Caco-2 (cell line): ENCODE results near the gene SERPINB6. TPM values are rescaled to one million over a fixed set of nuclear protein-coding genes. Genes with fewer than 3 reads are reported as not detected.

Source experiments
- BruUV-seq: library from RNA; stranded (reverse); fragments of 400-500 nt; replicated peaks from 2 replicates; lab custom pipeline; 2021; lab: Mats Ljungman, UMichigan
- CTCF ChIA-PET: fragments of 300-600 bp; sonication (Branson Sonifier 250); formaldehyde crosslinking; loops from one replicate; lab custom pipeline; 2022; ENCODE audit warnings: antibody characterized with exemption; lab: Charles Lee
- POLR2A ChIA-PET: fragments of 300-600 bp; sonication (Branson Sonifier 250); formaldehyde crosslinking; loops from one replicate; lab custom pipeline; 2022; ENCODE audit warnings: antibody characterized with exemption; lab: Charles Lee
- DNase-seq, 2 experiments: peaks; one replicate each; pipeline versions ENCODE4 v3.0.0 to v3.0.0-alpha.2; 2020 to 2022
- H3K27me3 ChIP-seq: replicated peaks from 2 replicates; pipeline ENCODE4 v1.6.0; 2011; ENCODE audit warnings: low read length; ENCODE audit not compliant: control insufficient read depth, insufficient read depth
- H3K36me3 ChIP-seq: 2 replicates; pipeline ENCODE4 v1.5.1; 2011; ENCODE audit warnings: low read length; ENCODE audit not compliant: control insufficient read depth, insufficient read depth
- H3K4me1 ChIP-seq: fragments of 250-450 bp; sonication (Bioruptor Pico); 2 replicates; pipeline ENCODE4 v1.5.1; 2020; ENCODE audit warnings: mild to moderate bottlenecking
- H3K4me3 ChIP-seq: 2 replicates; pipeline ENCODE4 v1.5.1; 2011; ENCODE audit warnings: low read depth, mild to moderate bottlenecking, control low read depth, low read length
- H3K9me3 ChIP-seq: fragments of 250-450 bp; sonication (Bioruptor Pico); 2 replicates; pipeline ENCODE4 v1.5.1; 2020; ENCODE audit warnings: mild to moderate bottlenecking, moderate library complexity
- H3K27ac Mint-ChIP-seq: one replicate; pipeline ENCODE4 v1.8.0; 2022; ENCODE audit warnings: mixed read lengths; ENCODE audit not compliant: unreplicated experiment
- H3K27me3 Mint-ChIP-seq: one replicate; pipeline ENCODE4 v1.8.0; 2022; ENCODE audit warnings: mixed read lengths; ENCODE audit not compliant: insufficient read depth, unreplicated experiment
- H3K36me3 Mint-ChIP-seq: one replicate; pipeline ENCODE4 v1.8.0; 2022; ENCODE audit warnings: mild to moderate bottlenecking, mixed read lengths; ENCODE audit not compliant: insufficient read depth, unreplicated experiment
- H3K4me1 Mint-ChIP-seq: one replicate; pipeline ENCODE4 v1.8.0; 2022; ENCODE audit warnings: low read depth, mixed read lengths; ENCODE audit not compliant: unreplicated experiment
- H3K4me3 Mint-ChIP-seq: one replicate; pipeline ENCODE4 v1.8.0; 2022; ENCODE audit warnings: mild to moderate bottlenecking, moderate library complexity, mixed read lengths; ENCODE audit not compliant: unreplicated experiment
- H3K9me3 Mint-ChIP-seq: one replicate; pipeline ENCODE4 v1.8.0; 2022; ENCODE audit warnings: mixed read lengths; ENCODE audit not compliant: unreplicated experiment
- CTCF ChIP-seq, 2 experiments: fragments of 200-600 bp in 1 of 2; IDR thresholded peaks; 1 replicate in 1 of 2; 2 replicates in 1 of 2; pipeline versions ENCODE4 v1.5.1 to v1.8.0; 2011 to 2022; ENCODE audit warnings: antibody characterized with exemption in 1 of 2, control low read depth in 1 of 2, inconsistent platforms in 1 of 2, low read depth in 1 of 2, low read length in 1 of 2, mild to moderate bottlenecking in 1 of 2, moderate library complexity in 1 of 2; ENCODE audit not compliant: insufficient read depth in 1 of 2, severe bottlenecking in 1 of 2, unreplicated experiment in 1 of 2
- intact Hi-C: fragments of 100-400 bp; cut with micrococcal nuclease; formaldehyde crosslinking; loops from one replicate; pipeline ENCODE4 v1.10.0; 2022; ENCODE audit not compliant: unreplicated experiment
- total RNA-seq: library from RNA; stranded (reverse); gene quantifications from 2 replicates; pipeline ENCODE4 v1.2.3, GENCODE V29; 2022

SERPINB6 gene
- total RNA-seq, 1 experiment from 2014 or later, result 60.0 TPM

- TF ChIP-seq CTCF (IDR thresholded peaks at IDR 0.05; ENCODE audit: insufficient read depth in 1 of 2, low read depth in 1 of 2, low read length in 1 of 2, severe bottlenecking in 1 of 2, unreplicated experiment in 1 of 2), result no peak
- no peak for DNase-seq
- ChIA-PET CTCF (no interaction called here), POLR2A (no interaction called here)
- no peak overlapping the region for H3K4me3 Mint-ChIP-seq
- no peak overlapping the region for H3K4me3 ChIP-seq
- H3K36me3 ChIP-seq, result no peaks in the 10 kb centered on the region; the same call in 1 of the 2 replicates
- BruUV-seq, result no TSS peak
- H3K27me3 ChIP-seq, result no peaks in the 10 kb centered on the region
- intact Hi-C loops, result no loop called here
- peaks cover 17% of the 10 kb centered on the region for H3K9me3 Mint-ChIP-seq
- H3K4me1 ChIP-seq, result peaks cover 5% of the 10 kb centered on the region
- peaks cover 3% of the 10 kb centered on the region for H3K4me1 Mint-ChIP-seq
- H3K9me3 ChIP-seq, result peaks cover 10% of the 10 kb centered on the region; the same call in 1 of the 2 replicates
- H3K27me3 Mint-ChIP-seq, result no peaks in the 10 kb centered on the region
- H3K36me3 Mint-ChIP-seq, result peaks cover 37% of the 10 kb centered on the region
- H3K27ac Mint-ChIP-seq, result no peak overlapping the region
Measured at GRCh38 chr6:3015144-3015543, 43.8 kb upstream of the SERPINB6 start.

GRCh38 chr6:3014675-3015066, 43.3 kb upstream of the SERPINB6 start:
- peaks cover 8% of the 10 kb centered on the region for H3K4me1 Mint-ChIP-seq
- POLR2A ChIA-PET, result no interaction called here
- no peak overlapping the region for H3K27ac Mint-ChIP-seq
- H3K36me3 ChIP-seq, result no peaks in the 10 kb centered on the region; the same call in 1 of the 2 replicates
- intact Hi-C loops, result no loop called here
- no peak for TF ChIP-seq CTCF (IDR thresholded peaks at IDR 0.05; ENCODE audit: insufficient read depth in 1 of 2, low read depth in 1 of 2, low read length in 1 of 2, severe bottlenecking in 1 of 2, unreplicated experiment in 1 of 2)
- peaks cover 17% of the 10 kb centered on the region for H3K9me3 Mint-ChIP-seq
- H3K4me3 Mint-ChIP-seq, result no peak overlapping the region
- no peak for DNase-seq
- peaks cover 10% of the 10 kb centered on the region; the same call in 1 of the 2 replicates for H3K9me3 ChIP-seq
- H3K4me1 ChIP-seq, result peaks cover 9% of the 10 kb centered on the region
- CTCF ChIA-PET, result no interaction called here
- H3K27me3 ChIP-seq, result no peaks in the 10 kb centered on the region
- H3K4me3 ChIP-seq, result no peak overlapping the region
- H3K36me3 Mint-ChIP-seq, result peaks cover 37% of the 10 kb centered on the region
- BruUV-seq, result no TSS peak
- no peaks in the 10 kb centered on the region for H3K27me3 Mint-ChIP-seq

- Mint-ChIP-seq H3K4me3 (no peak overlapping the region), H3K36me3 (peaks cover 36% of the 10 kb centered on the region), H3K27ac (no peak overlapping the region), H3K9me3 (peaks cover 17% of the 10 kb centered on the region), H3K4me1 (peaks cover 12% of the 10 kb centered on the region), H3K27me3 (no peaks in the 10 kb centered on the region)
- no peak for TF ChIP-seq CTCF (IDR thresholded peaks at IDR 0.05; ENCODE audit: insufficient read depth in 1 of 2, low read depth in 1 of 2, low read length in 1 of 2, severe bottlenecking in 1 of 2, unreplicated experiment in 1 of 2)
- peaks cover 15% of the 10 kb centered on the region for H3K4me1 ChIP-seq
- H3K27me3 ChIP-seq, result no peaks in the 10 kb centered on the region
- H3K36me3 ChIP-seq, result no peaks in the 10 kb centered on the region; the same call in 1 of the 2 replicates
- BruUV-seq, result no TSS peak
- H3K9me3 ChIP-seq, result peaks cover 10% of the 10 kb centered on the region; the same call in 1 of the 2 replicates
- no peak overlapping the region for H3K4me3 ChIP-seq
- no peak for DNase-seq
- intact Hi-C loops, result no loop called here
- CTCF ChIA-PET, result no interaction called here
- POLR2A ChIA-PET, result no interaction called here
Measured at GRCh38 chr6:3013901-3014674, 42.7 kb upstream of the SERPINB6 start.
